NCI-H69 (cell line): ENCODE measurements around the gene FBLN2.

Experiments used
- DNase-seq: peaks from one replicate; lab custom pipeline; 2025; lab: John Stamatoyannopoulos, UW

FBLN2 gene

DNA sequence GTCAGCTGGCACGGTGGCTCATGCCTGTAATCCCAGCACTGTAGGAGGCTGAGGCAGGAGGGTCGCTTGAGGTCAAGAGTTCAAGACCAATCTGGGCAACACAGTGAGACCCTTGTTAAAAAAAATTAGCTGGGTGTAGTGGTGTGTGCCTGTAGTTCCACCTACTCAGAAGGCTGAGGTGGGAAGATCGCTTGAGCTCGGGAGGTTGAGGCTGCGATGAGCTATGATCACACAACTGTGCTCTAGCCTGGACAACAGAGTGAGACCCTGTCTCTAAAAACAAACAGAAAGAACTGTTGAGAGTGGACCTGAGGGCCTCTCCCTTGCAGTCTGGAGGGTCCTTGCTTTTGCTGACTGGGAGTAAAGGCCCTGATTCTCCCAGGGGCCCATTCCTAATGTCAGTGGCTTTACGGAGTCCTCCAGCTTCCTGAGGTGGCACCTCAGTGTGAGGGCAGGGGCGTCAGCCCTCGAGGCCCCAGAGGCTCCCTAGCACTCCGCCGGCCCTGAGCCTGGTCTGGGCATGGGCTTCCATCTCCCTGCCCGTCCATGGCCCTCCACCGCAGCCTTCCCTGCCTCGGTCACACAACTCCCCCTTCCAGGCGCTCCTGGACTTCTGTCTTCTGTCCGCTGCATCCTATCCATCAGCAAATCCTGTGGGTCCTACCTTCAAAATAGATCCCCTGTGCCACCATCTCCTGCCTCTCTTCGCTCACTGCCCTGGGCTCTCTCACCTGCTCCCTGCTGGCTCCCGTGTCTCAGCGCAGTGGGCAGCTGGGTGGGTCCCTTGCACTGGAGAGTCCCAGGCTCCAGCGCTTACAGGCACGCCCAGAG lies 19.0 kb downstream of the FBLN2 start:
- peak; percentile 5 for DNase-seq

DNA sequence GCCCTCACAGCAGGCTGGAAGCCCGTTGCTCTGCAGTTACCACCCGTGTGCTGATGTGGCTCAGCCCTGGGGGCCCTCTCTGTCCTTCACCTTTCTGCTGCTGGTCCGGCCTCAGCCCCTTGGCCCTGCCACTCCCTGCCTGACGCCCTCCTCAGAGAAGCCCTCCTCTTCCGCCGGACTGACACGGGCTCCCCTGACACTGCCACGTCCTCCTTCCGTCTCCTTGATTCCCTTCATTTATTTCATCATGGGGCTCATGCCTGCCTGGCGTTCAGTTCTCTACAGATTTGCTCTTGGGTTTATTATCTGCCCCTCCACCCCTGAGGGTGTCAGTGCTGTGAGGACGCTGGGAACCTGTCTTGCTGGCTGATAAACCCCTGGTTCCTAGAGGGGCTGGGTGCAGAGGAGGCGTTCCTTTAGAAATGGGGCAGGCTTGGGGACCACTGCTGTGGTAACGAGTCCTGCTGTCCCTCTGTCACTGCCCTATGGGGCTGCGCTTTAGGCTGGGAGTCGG lies 19.6 kb downstream of the FBLN2 start:
- DNase-seq = no peak

DNA sequence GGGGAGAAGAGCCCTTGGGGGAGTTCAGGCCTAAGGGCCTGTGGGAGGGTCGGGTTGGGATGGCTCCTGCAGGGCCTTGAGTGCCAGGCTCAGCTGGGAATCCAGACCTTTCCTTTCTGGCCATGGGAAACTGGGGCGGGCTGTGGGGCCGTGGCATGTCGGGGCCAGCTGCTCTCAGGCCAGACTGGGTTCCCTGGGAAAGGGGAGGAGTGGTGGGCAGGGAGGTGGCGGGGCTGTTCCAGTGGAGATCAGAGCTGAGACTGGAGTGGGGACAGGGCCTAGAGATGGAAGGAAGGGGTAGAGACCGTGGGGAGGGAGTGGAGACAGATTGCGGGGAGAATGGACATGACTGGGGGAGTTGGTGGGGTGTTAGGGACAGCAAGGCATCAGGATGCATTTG lies 20.3 kb downstream of the FBLN2 start:
- no peak for DNase-seq

DNA sequence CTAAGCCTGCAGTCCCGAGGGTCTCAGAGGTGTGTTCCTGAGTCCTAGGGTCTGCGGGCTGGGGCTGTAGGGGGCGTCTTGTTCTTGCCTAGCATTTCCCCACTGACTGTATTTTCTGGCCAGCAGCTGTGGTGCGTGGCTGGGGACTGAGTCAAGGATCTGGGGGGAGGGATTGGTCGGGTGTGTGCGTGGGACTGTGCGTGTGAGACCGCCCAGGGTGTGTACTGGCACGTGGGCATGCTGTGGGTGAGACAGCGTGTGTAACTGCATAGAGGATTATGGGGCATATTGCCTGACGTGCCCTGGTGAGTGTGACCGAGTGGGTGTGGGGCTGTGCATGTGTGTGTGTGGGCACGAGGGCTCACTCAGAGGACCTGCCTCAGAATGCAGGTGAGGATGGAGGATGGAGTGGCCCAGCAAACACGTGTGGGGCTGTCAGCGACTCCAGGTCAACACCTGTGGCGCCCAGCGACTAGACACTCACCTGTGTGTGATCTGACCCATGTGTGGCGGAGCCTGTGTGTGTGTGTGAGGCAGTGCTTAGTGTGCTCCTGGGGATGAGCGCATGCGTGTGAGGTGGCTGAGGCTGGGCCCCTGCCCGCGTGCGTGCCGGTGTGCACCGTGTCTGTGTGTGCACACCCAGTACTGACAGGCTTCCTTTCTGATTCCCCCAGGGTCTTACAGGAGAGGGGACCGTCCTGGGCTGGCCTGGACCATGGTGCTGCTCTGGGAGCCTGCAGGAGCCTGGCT lies 20.9 kb downstream of the FBLN2 start:
- DNase-seq = no peak

DNA sequence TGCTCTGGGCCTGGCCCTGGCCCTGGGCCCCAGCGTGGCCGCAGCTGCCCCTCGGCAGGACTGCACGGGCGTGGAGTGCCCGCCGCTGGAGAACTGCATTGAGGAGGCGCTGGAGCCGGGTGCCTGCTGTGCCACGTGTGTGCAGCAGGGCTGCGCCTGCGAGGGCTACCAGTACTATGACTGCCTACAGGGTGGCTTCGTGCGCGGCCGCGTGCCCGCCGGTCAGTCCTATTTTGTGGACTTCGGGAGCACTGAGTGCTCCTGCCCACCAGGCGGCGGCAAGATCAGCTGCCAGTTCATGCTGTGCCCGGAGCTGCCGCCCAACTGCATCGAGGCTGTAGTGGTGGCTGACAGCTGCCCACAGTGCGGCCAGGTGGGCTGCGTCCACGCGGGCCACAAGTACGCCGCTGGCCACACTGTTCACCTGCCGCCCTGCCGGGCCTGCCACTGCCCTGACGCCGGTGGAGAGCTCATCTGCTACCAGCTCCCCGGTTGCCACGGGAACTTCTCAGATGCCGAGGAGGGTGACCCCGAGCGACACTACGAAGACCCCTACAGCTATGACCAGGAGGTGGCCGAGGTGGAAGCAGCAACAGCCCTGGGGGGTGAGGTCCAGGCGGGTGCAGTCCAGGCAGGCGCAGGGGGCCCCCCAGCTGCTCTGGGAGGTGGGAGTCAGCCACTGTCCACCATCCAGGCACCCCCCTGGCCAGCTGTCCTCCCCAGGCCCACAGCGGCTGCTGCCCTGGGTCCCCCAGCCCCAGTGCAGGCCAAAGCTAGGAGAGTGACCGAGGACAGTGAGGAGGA lies 21.7 kb downstream of the FBLN2 start:
- no peak for DNase-seq

DNA sequence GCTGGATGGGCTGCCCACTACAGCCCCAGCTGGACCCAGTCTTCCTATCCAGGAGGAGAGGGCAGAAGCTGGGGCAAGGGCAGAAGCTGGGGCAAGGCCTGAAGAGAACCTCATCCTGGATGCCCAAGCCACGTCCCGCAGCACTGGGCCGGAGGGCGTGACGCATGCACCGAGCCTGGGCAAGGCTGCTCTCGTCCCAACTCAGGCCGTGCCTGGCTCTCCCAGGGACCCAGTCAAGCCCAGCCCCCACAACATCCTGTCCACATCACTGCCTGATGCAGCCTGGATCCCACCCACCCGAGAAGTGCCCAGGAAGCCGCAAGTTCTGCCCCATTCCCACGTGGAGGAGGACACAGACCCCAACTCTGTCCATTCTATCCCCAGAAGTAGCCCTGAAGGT lies 22.3 kb downstream of the FBLN2 start:
- no peak for DNase-seq

DNA sequence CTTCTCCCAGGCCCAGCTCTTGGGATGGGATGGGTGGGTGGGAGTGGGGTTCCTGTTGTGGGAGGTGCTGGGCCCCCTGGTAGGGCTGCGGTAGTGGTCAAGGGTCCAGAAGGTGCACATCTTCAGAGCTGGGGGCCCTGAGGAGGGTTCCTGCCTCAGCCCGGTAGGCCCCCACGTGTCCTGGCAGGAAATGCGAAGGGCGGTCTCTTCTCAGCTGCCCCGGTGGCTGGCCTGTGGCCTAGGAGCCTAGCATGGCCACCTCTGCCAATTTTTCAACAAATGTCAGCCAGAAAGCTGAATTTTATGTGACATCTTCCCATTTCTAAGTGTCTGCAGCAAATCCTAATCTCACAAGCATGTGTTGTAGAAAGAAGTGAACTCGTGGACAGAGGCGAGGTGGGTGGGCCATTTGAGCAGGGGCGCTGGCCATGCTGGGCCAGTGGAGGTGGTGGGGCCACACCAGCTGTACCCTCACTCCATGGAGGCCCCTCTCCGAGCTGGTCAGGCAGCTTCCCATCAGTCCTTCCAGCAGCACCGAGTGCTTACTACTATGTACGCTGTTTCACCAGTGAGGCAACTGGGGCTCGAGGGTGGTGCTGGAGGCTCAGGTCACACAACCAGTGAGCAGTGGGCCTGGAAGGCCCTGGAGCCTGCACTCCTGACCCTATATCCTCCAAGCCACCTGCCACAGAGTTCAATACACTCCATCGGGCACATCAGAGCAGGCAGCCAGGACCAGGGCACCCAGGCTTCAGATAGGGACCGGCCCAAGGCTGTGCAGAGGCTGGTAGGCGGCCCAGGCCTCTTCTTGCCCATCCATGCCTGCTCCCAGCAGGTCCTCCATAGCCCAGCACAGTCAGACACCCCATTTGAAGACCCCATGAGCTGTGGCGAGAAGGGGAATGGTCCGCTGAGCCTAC lies 23.2 kb downstream of the FBLN2 start:
- no peak for DNase-seq

DNA sequence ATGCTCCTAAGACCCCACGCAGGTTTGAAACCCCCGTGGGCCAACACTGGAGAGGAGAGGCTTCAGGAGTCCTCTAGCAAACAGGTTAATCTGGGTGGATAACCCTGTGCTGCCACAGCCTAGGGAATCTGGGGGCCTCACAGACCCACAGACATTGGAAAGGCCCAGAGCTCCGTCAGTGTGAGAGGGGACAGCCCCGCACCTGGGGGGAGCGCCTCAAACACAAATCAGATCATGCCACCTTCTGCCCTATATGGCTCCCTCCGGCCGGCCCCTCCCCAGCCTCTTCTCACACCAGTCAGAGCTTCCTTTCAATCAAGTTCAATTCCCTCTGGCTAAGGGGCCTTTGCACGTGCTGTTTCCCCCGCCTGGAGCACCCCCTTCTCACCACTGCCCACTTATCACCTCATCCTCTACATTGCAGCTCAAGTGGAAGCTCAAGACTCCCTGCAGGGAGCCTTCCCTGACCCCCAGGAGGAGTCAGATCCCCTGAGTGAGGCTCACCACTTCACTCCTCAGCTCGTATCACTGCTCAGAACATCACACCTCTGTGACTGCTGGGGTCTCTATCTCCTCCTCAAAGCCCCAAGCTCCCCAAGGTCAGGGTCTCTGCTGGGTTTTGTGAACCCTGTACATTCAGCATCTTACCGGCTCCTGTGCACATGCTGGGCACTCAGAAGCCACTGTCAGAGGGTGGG lies 24.1 kb downstream of the FBLN2 start:
- DNase-seq = no peak

DNA sequence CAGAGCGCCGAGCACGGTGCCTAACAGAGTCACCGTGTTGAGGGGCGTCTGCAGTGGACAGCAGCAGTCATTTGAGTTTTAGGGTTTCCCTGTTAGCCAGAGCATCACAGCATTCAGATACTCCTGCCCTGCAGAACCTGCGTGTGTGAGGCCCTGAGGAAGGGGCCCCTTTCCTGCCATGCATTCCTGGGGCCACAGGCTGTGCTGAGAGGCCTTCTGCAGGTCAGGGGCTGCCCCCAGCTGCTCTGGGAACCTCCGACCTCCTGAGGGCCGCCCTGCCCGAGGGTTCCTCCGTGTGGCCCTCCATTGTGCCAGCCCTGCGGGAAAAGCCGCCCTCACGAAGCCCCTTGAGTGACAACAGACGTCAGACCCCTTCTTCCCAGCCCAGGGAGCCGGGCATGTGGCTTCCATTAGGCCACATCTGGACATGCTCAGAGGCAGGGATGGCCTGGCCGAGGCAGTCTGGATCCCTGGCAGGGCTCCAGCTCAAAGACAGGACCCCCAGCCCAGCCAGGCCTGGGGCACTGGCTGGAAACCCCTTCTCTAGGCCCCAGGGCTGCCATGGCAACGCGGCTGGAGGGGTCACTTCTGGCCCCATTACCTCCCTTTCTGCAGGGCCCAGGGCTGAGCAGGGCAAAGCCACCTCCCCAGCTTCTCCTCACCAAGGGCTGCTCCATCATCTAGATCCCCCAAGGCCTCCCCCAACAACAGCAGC lies 25.3 kb downstream of the FBLN2 start:
- DNase-seq = no peak

DNA sequence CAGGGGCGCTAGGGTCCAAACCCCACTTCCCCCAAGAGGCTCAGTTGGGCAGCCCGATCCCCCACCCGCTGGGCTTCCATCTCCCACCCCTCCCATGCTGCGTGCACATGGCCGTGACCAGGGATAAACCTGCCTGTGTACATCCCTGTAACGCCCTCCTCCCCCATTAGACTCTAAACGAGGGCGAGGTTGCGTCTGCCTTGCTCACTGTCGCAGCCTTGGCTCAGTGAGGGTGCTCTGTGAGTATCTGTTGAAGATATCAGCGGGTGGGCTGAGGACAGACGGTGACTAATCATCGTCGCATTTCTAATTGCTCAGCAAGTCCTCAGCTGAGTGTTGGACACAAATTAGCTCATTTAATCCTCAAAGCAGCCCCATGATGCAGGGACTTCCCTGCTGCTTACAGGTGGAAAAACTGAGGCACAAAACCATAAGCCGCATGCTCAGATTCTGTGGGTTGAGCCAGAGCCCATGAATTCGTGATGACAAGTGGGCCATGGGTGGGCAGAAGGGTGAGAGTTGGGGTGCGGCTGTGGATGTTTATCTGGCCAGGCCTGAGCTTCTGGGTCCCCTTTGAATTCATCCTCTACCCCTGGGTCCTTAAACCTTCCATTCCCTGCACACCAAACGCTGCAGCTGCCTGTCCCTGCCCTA lies 26.0 kb downstream of the FBLN2 start:
- peak; percentile 82 for DNase-seq

DNA sequence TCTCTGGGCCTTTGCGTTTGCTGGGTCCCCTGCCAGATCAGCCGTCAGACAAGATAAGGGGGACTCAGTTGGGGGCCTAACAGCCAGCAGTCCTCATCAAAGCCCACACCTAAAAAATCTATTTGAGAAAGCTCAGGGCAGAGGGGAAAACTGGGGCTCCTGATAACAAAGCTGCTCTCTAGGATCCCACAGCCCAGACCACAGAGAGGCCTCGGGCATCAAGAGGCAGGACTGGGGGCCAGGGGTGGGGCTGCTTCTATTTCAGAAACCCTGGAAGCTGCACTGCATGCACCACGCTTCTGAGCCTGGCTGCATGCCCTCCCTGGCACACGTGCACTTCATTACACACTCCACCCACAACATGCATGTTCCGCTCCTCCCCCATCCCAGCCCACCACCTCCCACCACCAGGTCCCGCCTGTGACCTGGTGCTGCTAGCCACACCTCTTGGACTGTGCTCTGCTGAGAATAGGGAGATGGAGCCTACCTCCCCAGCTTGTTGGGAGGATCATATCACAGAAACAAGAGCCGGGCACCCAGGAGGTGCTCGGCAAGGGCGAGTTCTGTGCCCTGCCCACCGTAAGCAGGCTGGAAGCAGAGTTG lies 26.6 kb downstream of the FBLN2 start:
- DNase-seq = peak; percentile 7

DNA sequence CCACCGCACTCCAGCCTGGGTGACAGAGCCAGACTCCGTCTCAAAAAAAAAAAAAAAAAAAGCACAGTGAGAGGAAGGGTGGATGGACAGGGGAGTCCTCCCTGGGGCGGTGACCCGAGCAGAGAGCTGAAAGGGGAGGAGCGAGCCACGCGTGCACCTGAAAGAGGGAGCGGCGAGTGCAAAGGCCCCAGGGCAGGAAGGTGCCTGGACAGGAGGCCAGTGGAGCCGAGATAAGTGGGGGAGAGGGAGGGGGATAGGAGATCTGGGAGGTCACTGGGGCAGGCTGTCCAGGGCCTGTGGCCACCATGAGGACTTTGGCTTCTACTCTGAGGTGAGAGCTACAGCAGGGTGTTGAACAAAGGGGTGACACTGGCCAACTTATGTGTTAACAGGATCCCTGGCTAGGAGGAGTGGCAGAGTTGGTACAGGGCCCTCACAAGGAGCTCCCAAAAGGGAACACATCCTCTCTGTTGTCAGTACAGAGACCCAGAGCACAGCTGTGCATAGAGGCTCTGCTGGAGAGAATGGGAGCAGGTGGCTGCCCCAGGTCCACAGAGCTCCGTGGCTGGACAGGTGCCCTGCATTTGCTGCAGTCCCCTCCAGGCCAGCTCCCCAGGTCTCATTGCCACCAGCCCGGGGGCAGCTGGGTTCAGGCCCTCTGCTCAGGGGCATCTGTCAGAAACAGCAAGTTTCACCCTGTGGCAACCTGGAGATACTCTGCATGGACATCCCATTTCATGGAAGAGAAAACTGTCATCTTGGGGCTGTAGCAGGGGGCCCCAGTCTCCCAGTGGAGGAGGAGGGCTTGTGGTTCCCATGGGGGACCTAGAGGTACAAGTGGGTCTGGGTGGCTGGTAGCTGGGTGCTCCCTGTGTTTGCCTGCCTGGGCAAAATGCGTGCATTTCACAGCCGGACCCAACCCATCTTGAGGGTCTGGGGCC lies 28.5 kb downstream of the FBLN2 start:
- no peak for DNase-seq

DNA sequence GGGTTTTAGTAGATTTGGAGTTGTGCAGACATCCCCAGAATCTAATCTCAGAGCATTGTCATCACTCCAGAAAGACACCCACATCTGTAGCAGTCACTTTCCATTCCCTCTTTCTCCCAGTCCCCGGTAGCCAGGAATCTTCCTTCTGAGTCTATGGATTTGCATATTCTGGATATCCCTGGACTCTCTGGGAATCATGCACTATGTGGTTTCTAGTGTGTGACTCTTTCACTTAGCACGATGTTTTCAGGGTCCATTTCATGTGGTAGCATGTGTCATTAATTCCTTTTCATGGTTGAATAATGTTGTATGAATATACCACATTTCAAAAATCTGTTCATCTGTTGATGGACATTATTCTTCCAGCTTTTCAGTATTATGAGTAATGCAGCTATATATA lies 29.3 kb downstream of the FBLN2 start:
- no peak for DNase-seq

DNA sequence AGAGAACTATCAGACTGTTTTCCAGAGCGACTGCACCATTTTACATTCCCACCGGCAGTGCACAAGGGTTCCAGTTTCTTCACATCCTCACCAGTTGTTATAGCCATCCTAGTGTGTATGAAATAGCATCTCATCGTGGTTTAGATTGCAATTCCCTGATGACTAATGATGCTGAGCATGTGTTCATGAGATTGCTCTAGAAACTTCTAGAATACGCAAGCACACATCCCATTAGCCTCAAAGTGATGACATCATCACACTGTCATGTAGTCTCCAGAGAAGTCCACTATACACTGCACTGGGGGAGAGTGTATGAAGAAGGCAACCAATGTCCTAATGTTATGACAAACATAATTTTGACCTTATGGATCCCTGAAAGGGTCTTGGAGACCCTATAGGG lies 30.1 kb downstream of the FBLN2 start:
- DNase-seq = no peak

DNA sequence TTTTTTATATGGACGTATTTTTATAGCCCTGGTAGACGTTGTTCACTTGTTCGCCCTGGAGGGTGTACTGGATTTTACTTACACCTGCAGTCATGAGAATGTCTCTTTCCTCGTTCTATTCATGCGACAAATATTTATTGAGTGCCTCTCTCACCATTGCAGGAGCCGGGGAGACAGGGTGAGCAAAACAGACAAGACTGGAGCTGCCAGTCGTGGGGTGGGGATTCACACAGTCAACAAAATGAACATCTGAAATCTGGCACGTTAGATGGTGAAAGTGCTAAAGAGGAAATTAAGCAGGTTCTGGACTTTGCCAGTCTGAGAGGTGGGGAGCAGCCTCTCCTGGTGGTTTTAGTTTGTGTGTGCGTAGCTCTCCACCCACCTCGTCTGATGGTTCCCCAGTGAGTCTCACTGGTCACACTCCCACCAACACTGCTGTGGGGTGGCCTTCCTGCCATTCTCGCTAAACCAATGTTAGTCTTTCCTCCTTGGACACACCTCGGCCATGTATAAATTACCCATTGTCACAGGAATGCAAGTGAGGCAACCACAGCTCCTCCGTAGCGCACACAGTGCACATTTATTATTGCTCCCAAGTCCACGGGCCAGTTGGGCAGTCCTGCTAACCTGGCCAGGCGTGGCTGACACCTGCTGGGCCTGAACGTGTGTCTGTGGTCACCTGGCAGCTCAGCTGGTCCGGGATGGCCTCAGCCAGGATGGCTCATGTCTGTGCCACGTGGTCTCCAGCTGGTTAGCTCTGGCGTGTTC lies 31.5 kb downstream of the FBLN2 start:
- DNase-seq = no peak

DNA sequence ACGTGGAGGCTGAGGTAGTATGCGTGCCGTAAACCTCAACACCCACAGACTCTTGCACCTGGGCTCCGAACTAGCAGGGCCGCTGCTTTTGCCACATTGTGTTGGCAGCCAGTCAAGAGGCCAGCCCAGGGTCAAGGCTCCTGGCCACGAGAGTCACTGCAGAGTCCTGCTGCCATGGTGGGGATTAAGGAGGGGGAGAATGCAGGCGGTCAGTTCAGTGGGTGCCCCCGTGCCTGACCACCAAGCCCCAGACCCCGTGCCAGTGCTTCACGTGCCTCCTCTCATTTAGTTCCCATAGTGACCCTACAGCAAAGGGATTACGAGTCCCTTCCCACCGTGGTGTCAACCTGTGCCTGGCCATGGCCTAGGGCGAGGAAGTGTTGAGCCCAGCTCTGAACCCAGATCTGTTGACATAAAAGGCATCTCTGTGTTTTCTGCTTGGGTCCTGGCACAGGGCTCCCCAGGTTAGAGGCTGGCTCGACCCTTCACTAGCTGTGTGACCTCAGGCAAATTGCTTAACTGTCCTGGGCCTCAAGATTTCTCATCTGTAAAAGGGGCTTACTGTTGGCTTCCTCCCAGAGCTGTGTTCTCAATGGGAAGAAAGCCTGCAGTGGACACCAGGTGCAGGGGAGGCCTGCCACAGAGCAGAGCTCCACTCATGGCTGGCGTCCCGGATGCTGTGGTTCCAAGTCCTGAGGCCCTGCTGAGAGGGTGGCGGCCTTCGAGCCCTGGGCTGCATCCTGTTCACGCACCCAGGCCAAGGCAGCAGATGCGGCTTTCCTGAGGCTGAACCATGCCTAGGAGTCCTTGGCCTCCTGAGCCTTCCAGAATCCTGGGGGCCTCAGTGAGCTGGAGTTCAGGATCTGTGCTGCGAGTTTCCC lies 32.8 kb downstream of the FBLN2 start:
- DNase-seq = no peak
